Coronary artery (tissue), 2 donors: ENCODE measurements around the gene ASH1L.
A peak's percentile ranks its signal among the peaks of the same experiment; 100 is the strongest.
"Not testable (repeated sequence)": the region's sequence is repeated elsewhere in the genome, so short reads cannot be mapped to it uniquely, and the experiment has no call there.

Source experiments
- DNase-seq: peaks from one replicate; pipeline ENCODE4 v3.0.0-alpha.2; 2017; ENCODE audit warnings: low spot score
- H3K27ac ChIP-seq, 2 donors: fragments of 200-600 bp; sonication (generic); one replicate each; pipeline ENCODE4 v1.5.1; 2016 to 2019
- H3K4me3 ChIP-seq: fragments of 200-600 bp; sonication (generic); 2 replicates; pipeline ENCODE4 v1.5.1; 2016; ENCODE audit warnings: mild to moderate bottlenecking, moderate library complexity
- CTCF ChIP-seq: fragments of 200-600 bp; sonication (generic); IDR thresholded peaks from one replicate; pipeline ENCODE4 v1.5.1; 2019; ENCODE audit warnings: antibody characterized with exemption

ASH1L gene

GRCh38 chr1:155379180-155379579 lies 183.4 kb downstream of the ASH1L start:
- TF ChIP-seq CTCF, result no peak
- no peak for DNase-seq
- H3K4me3 ChIP-seq, result peak overlapping the region; percentile 40
- H3K27ac ChIP-seq, result peak overlapping the region in 1 of 2 donors; percentile 60

- DNase-seq, result no peak
- TF ChIP-seq CTCF, result no peak
- Histone ChIP-seq H3K27ac (no peak overlapping the region), H3K4me3 (no peak overlapping the region)
Measured at GRCh38 chr1:155360051-155360450, 202.6 kb downstream of the ASH1L start.

- no peak for TF ChIP-seq CTCF
- Histone ChIP-seq H3K27ac (no peak overlapping the region), H3K4me3 (no peak overlapping the region)
- DNase-seq, result no peak
Measured at GRCh38 chr1:155352631-155353030, 210.0 kb downstream of the ASH1L start.

- DNase-seq, result no peak
- TF ChIP-seq CTCF, result no peak
- H3K27ac ChIP-seq, result no peak overlapping the region
- no peak overlapping the region for H3K4me3 ChIP-seq
Measured at GRCh38 chr1:155342842-155343241, 219.8 kb downstream of the ASH1L start.

GRCh38 chr1:155339515-155340097 lies 223.0 kb downstream of the ASH1L start:
- Histone ChIP-seq H3K4me3 (no peak overlapping the region), H3K27ac (no peak overlapping the region)
- no peak for TF ChIP-seq CTCF
- DNase-seq, result no peak

GRCh38 chr1:155334962-155335361 lies 227.6 kb downstream of the ASH1L start:
- Histone ChIP-seq H3K27ac (no peak overlapping the region), H3K4me3 (no peak overlapping the region)
- DNase-seq, result no peak
- no peak for TF ChIP-seq CTCF

- TF ChIP-seq CTCF, result no peak
- Histone ChIP-seq H3K4me3 (no peak overlapping the region), H3K27ac (no peak overlapping the region)
- DNase-seq, result no peak
Measured at GRCh38 chr1:155329980-155330598, 232.5 kb downstream of the ASH1L start.

GRCh38 chr1:155328856-155329255 lies 233.7 kb downstream of the ASH1L start:
- not testable (repeated sequence) for H3K4me3 ChIP-seq, H3K27ac ChIP-seq, DNase-seq
